ENCODE measurements around the gene RMND5B.

- peak in 2 of 3 donors; percentile 43 to 49 for TF ChIP-seq POLR2AphosphoS5 (IDR thresholded peaks at IDR 0.05)
- no peak for TF ChIP-seq CTCF (IDR thresholded peaks at IDR 0.05 in 8 of 11, conservative IDR thresholded peaks at IDR 0.05 in 3 of 11)
- no peak for TF ChIP-seq POLR2A (IDR thresholded peaks at IDR 0.05)
These were observed 17.6 kb upstream of the RMND5B start, which contains the start of gene N4BP3 for GRCh38 chr5:178113141-178113787.
